Measurements from ENCODE around the gene IDUA.

GRCh38 chr4:962231-963208, 24.3 kb upstream of the IDUA start:
- TF ChIP-seq ARNT (IDR thresholded peaks at IDR 0.05) (no peak), CTBP1 (IDR thresholded peaks at IDR 0.05; ENCODE audit: borderline replicate concordance) (no peak), FOXM1 (IDR thresholded peaks at IDR 0.05; ENCODE audit: borderline replicate concordance) (no peak), FOXA1 (IDR thresholded peaks at IDR 0.05) (no peak), SP1 (IDR thresholded peaks at IDR 0.05) (no peak), LEF1 (IDR thresholded peaks at IDR 0.05; ENCODE audit: borderline replicate concordance) (no peak), TARDBP (IDR thresholded peaks at IDR 0.05) (no peak), ELF4 (IDR thresholded peaks at IDR 0.05) (no peak), BHLHE40 (IDR thresholded peaks at IDR 0.05; ENCODE audit: borderline replicate concordance) (no peak), FOXK2 (IDR thresholded peaks at IDR 0.05) (no peak), ZNF384 (IDR thresholded peaks at IDR 0.05) (no peak), PKNOX1 (IDR thresholded peaks at IDR 0.05) (no peak)
